Osteocyte (in vitro differentiated cells): ENCODE results near the gene FMNL3. TPM values are rescaled to one million over a fixed set of nuclear protein-coding genes. Genes with fewer than 3 reads are reported as not detected.

ENCODE experiments used
- DNase-seq: peaks from one replicate; pipeline ENCODE4 v3.0.0; 2021; ENCODE audit warnings: mixed read lengths; ENCODE audit not compliant: unreplicated experiment; ENCODE audit errors: extremely low spot score
- H3K27ac Mint-ChIP-seq: one replicate; pipeline ENCODE4 v1.8.0; 2021; ENCODE audit warnings: mild to moderate bottlenecking, mixed read lengths; ENCODE audit not compliant: unreplicated experiment
- H3K27me3 Mint-ChIP-seq: one replicate; pipeline ENCODE4 v1.8.0; 2021; ENCODE audit warnings: mixed read lengths; ENCODE audit not compliant: unreplicated experiment
- H3K36me3 Mint-ChIP-seq: one replicate; pipeline ENCODE4 v1.8.0; 2021; ENCODE audit warnings: mixed read lengths; ENCODE audit not compliant: unreplicated experiment
- H3K4me1 Mint-ChIP-seq: one replicate; pipeline ENCODE4 v1.8.0; 2021; ENCODE audit warnings: mixed read lengths; ENCODE audit not compliant: unreplicated experiment
- H3K4me3 Mint-ChIP-seq: one replicate; pipeline ENCODE4 v1.8.0; 2021; ENCODE audit warnings: mild to moderate bottlenecking, moderate library complexity, mixed read lengths; ENCODE audit not compliant: unreplicated experiment
- H3K9me3 Mint-ChIP-seq: one replicate; pipeline ENCODE4 v1.8.0; 2021; ENCODE audit warnings: mixed read lengths; ENCODE audit not compliant: unreplicated experiment
- total RNA-seq: library from RNA; stranded (reverse); gene quantifications from 2 replicates; pipeline ENCODE4 v1.2.1, GENCODE V29; 2021
- TF ChIP-seq, protein P1 (sequence below): fragments of 200-600 bp; sonication (generic); IDR thresholded peaks from 2 replicates; pipeline ENCODE4 v1.5.0; 2021; ENCODE audit warnings: antibody characterized with exemption, mild to moderate bottlenecking, moderate library complexity

FMNL3 gene
- total RNA-seq, 1 donor from 2014 or later = 37.4 TPM

DNA sequence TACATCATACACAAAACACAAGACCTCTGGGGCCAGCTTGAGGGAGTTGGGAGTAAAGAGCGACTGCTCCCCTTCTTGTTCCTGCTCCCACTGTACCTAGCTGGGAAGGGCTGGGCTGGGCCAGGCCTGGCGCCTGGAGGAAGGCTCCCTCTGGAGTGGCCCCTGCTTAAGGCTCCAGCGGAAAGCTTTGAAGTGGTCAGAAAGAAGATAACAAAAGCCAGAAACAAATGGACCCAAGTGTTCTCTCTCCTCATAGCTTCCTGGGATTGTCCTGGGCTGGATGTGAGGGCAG is 58.5 kb downstream of the FMNL3 start:
- Mint-ChIP-seq H3K4me1 (peaks cover 22% of the 10 kb centered on the region), H3K9me3 (no peaks in the 10 kb centered on the region), H3K36me3 (peaks cover 31% of the 10 kb centered on the region), H3K27me3 (no peaks in the 10 kb centered on the region), H3K4me3 (no peak overlapping the region), H3K27ac (peak overlapping the region; percentile 76)
- no peak for DNase-seq
- TF ChIP-seq, protein P1, sequence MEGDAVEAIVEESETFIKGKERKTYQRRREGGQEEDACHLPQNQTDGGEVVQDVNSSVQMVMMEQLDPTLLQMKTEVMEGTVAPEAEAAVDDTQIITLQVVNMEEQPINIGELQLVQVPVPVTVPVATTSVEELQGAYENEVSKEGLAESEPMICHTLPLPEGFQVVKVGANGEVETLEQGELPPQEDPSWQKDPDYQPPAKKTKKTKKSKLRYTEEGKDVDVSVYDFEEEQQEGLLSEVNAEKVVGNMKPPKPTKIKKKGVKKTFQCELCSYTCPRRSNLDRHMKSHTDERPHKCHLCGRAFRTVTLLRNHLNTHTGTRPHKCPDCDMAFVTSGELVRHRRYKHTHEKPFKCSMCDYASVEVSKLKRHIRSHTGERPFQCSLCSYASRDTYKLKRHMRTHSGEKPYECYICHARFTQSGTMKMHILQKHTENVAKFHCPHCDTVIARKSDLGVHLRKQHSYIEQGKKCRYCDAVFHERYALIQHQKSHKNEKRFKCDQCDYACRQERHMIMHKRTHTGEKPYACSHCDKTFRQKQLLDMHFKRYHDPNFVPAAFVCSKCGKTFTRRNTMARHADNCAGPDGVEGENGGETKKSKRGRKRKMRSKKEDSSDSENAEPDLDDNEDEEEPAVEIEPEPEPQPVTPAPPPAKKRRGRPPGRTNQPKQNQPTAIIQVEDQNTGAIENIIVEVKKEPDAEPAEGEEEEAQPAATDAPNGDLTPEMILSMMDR = no peak

GRCh38 chr12:49647827-49648711 is 59.1 kb downstream of the FMNL3 start:
- TF ChIP-seq, protein P1 = no peak
- Mint-ChIP-seq H3K4me1 (peaks cover 22% of the 10 kb centered on the region), H3K9me3 (no peaks in the 10 kb centered on the region), H3K4me3 (no peak overlapping the region), H3K36me3 (peaks cover 36% of the 10 kb centered on the region), H3K27me3 (no peaks in the 10 kb centered on the region), H3K27ac (peak overlapping the region; percentile 58)
- DNase-seq = no peak

DNA sequence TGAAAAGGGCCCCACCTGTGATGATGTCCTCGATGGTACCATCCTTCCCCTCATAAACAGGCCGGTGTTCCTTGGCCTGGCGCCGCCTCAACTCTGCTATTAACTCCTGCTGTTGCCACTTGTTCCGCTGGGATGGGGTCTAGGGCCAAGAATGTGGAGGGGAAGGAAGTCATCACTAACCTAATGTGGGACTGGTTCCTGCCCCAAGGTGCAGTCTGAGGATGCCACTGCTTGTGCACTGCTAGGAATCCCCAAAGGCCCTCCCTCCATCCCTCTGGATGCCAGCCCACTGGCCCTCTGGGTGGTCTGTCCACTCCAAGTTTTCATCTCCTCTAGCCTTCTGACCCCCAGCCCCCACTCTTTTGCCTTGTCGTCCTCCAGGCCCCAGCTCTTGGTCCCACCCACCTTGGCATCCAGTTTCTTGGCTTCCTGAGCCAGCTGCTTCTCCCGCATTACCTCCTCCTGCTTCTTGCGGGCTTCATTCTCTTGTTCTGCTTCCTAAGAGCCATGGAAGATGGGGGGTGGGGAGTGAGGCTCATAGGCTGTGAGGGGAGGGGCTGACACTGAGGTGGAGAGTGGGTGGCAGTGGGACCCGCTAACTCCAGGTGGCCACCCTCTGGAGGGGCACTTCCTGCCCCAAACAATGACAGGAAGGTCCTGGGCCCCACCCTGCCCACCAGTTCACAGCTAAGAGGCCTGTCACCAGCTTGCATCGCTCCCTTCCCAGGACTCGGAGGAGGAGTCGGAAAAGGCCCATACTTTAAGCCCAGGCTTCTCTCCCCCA is 60.1 kb downstream of the FMNL3 start:
- Mint-ChIP-seq H3K4me3 (no peak overlapping the region), H3K27me3 (no peaks in the 10 kb centered on the region), H3K27ac (peak overlapping the region; percentile 25), H3K4me1 (peaks cover 22% of the 10 kb centered on the region), H3K9me3 (no peaks in the 10 kb centered on the region), H3K36me3 (peaks cover 36% of the 10 kb centered on the region)
- TF ChIP-seq, protein P1 = no peak
- no peak for DNase-seq

DNA sequence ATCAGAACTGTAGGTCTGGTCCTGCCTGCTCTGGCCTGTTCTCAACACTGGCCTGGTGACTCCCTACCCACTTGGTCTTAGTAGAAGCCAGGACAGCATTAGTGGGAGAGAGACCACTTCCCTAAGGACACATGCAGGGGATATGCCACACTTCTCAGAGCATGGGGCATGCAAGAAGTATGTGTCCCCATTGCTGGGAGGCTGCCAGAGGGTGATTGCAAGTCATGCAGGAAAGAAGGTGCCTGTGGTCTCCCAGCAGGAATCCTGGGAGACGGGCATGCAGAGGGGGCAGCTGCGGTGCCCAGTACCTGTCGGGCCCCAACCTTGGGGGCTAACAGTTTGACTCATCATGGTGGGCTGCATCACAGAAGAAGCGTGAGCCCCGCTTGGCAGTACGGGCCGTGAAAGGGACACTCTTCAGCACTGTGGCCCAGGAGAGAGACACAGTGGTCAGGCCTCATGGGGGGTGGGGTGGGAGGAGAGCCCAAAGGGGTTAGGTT is 60.8 kb downstream of the FMNL3 start:
- H3K36me3 Mint-ChIP-seq = peaks cover 36% of the 10 kb centered on the region
- DNase-seq = no peak

More for the DNA sequence above, 60.8 kb downstream of the FMNL3 start:
- Mint-ChIP-seq H3K4me3 (no peak overlapping the region), H3K27me3 (no peaks in the 10 kb centered on the region), H3K9me3 (no peaks in the 10 kb centered on the region), H3K27ac (no peak overlapping the region), H3K4me1 (peaks cover 22% of the 10 kb centered on the region)
- TF ChIP-seq, protein P1 = no peak
